ENCODE data around the gene SSBP3.

SSBP3 gene

GRCh38 chr1:54324251-54325140, 81.7 kb downstream of the SSBP3 start:
- no peak overlapping the region for H2AFZ ChIP-seq (ENCODE audit: low read depth, low read length)
- no peak overlapping the region for H3K23ac ChIP-seq (ENCODE audit: low read length in 2 of 2)
- H3K14ac ChIP-seq (ENCODE audit: low read length in 2 of 2), result no peak overlapping the region
- H2BK5ac ChIP-seq (ENCODE audit: low read depth, low read length, poor library complexity, severe bottlenecking), result no peak overlapping the region
- H4K8ac ChIP-seq (ENCODE audit: low read length), result no peak overlapping the region
- DNase-seq, result no peak
- H3K4me3 ChIP-seq (ENCODE audit: insufficient read depth in 1 of 2, low read depth in 1 of 2, low read length in 2 of 2), result peak overlapping the region in 1 of 2 experiments; percentile 44
- peaks cover 50% of the 10 kb centered on the region for H3K79me1 ChIP-seq (replicated peaks; ENCODE audit: low read length, poor library complexity, severe bottlenecking)
- WGBS, result 56% methylated on average over 19 of the region's 19 CpGs
- peaks cover 0 to 11% of the 10 kb centered on the region in 2 experiments for H3K36me3 ChIP-seq (ENCODE audit: control insufficient read depth in 1 of 2, insufficient read depth in 2 of 2, low read depth in 1 of 2, low read length in 2 of 2)
- no peak overlapping the region for H3K4me2 ChIP-seq (ENCODE audit: low read length, poor library complexity, severe bottlenecking)
- H2BK15ac ChIP-seq (ENCODE audit: low read depth, poor library complexity, severe bottlenecking), result peak overlapping the region; percentile 6
- peak overlapping the region; percentile 67 for H3K9ac ChIP-seq (ENCODE audit: low read length)
- peak overlapping the region; percentile 11 to 13 for H3K18ac ChIP-seq (ENCODE audit: low read depth in 1 of 2, low read length in 2 of 2)
- H2BK12ac ChIP-seq (ENCODE audit: low read length in 2 of 2), result peak overlapping the region; percentile 14 to 21
- H3K4me1 ChIP-seq (ENCODE audit: control insufficient read depth, insufficient read depth, low read depth, low read length), result peaks cover 16% of the 10 kb centered on the region
- H3K27ac ChIP-seq (ENCODE audit: low read length, poor library complexity, severe bottlenecking), result no peak overlapping the region
- peak overlapping the region; percentile 57 for H2BK120ac ChIP-seq (ENCODE audit: low read depth, low read length)
- H3K9me3 ChIP-seq (ENCODE audit: control insufficient read depth, low read length), result no peaks in the 10 kb centered on the region
- peak overlapping the region; percentile 61 for H4K91ac ChIP-seq (ENCODE audit: low read length)
- H3K27me3 ChIP-seq (ENCODE audit: control insufficient read depth in 1 of 2, insufficient read depth in 1 of 2, low read length in 2 of 2), result no peaks in the 10 kb centered on the region
- H3K4ac ChIP-seq (ENCODE audit: low read depth in 1 of 2, low read length in 2 of 2), result peak overlapping the region in 1 of 2 experiments; percentile 49
- H2AK5ac ChIP-seq (ENCODE audit: low read length, severe bottlenecking), result no peak overlapping the region

DNA sequence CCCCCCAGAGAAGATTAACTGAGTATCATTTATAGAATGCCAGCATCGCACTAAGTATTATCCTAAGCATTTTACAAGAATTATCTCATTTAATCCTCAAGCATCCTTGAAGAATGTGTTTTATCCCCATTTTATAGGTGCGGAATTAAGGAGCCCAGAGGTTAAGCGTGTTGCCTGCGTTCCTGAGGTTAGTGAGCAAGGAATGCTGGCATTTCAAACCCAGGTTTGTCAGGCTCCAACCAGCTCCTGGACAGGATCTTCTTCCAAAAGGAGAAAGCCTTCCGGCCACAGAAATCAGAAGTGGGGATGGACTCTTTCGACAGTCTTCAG, 82.3 kb downstream of the SSBP3 start:
- H4K8ac ChIP-seq (ENCODE audit: low read length), result no peak overlapping the region
- WGBS, result 95% methylated on average over 6 of the region's 6 CpGs
- no peak overlapping the region for H2AK5ac ChIP-seq (ENCODE audit: low read length, severe bottlenecking)
- no peak overlapping the region for H3K27ac ChIP-seq (ENCODE audit: low read length, poor library complexity, severe bottlenecking)
- H3K4me1 ChIP-seq (ENCODE audit: control insufficient read depth, insufficient read depth, low read depth, low read length), result peaks cover 16% of the 10 kb centered on the region
- H2BK5ac ChIP-seq (ENCODE audit: low read depth, low read length, poor library complexity, severe bottlenecking), result no peak overlapping the region
- DNase-seq, result no peak
- no peak overlapping the region for H3K14ac ChIP-seq (ENCODE audit: low read length in 2 of 2)
- H2BK12ac ChIP-seq (ENCODE audit: low read length in 2 of 2), result peak overlapping the region; percentile 4 to 14
- H2AFZ ChIP-seq (ENCODE audit: low read depth, low read length), result no peak overlapping the region
- peaks cover 53% of the 10 kb centered on the region for H3K79me1 ChIP-seq (replicated peaks; ENCODE audit: low read length, poor library complexity, severe bottlenecking)
- H3K4me3 ChIP-seq (ENCODE audit: insufficient read depth in 1 of 2, low read depth in 1 of 2, low read length in 2 of 2), result no peak overlapping the region
- H3K36me3 ChIP-seq (ENCODE audit: control insufficient read depth in 1 of 2, insufficient read depth in 2 of 2, low read depth in 1 of 2, low read length in 2 of 2), result peaks cover 0 to 11% of the 10 kb centered on the region in 2 experiments
- no peak overlapping the region for H3K23ac ChIP-seq (ENCODE audit: low read length in 2 of 2)
- H3K4ac ChIP-seq (ENCODE audit: low read depth in 1 of 2, low read length in 2 of 2), result peak overlapping the region in 1 of 2 experiments; percentile 0
- H3K9ac ChIP-seq (ENCODE audit: low read length), result peak overlapping the region; percentile 67
- no peaks in the 10 kb centered on the region for H3K27me3 ChIP-seq (ENCODE audit: control insufficient read depth in 1 of 2, insufficient read depth in 1 of 2, low read length in 2 of 2)
- no peak overlapping the region for H2BK15ac ChIP-seq (ENCODE audit: low read depth, poor library complexity, severe bottlenecking)
- no peak overlapping the region for H3K18ac ChIP-seq (ENCODE audit: low read depth in 1 of 2, low read length in 2 of 2)
- no peak overlapping the region for H3K4me2 ChIP-seq (ENCODE audit: low read length, poor library complexity, severe bottlenecking)
- no peaks in the 10 kb centered on the region for H3K9me3 ChIP-seq (ENCODE audit: control insufficient read depth, low read length)
- peak overlapping the region; percentile 11 for H2BK120ac ChIP-seq (ENCODE audit: low read depth, low read length)
- no peak overlapping the region for H4K91ac ChIP-seq (ENCODE audit: low read length)

GRCh38 chr1:54323324-54323739, 82.9 kb downstream of the SSBP3 start:
- Histone ChIP-seq H3K4me1 (ENCODE audit: control insufficient read depth, insufficient read depth, low read depth, low read length) (peaks cover 14% of the 10 kb centered on the region), H4K91ac (ENCODE audit: low read length) (no peak overlapping the region), H2AFZ (ENCODE audit: low read depth, low read length) (no peak overlapping the region), H3K23ac (ENCODE audit: low read length in 2 of 2) (peak overlapping the region in 1 of 2 experiments; percentile 66), H3K79me1 (replicated peaks; ENCODE audit: low read length, poor library complexity, severe bottlenecking) (peaks cover 54% of the 10 kb centered on the region), H3K18ac (ENCODE audit: low read depth in 1 of 2, low read length in 2 of 2) (peak overlapping the region in 1 of 2 experiments; percentile 69), H2BK5ac (ENCODE audit: low read depth, low read length, poor library complexity, severe bottlenecking) (no peak overlapping the region), H3K4me2 (ENCODE audit: low read length, poor library complexity, severe bottlenecking) (no peak overlapping the region), H3K14ac (ENCODE audit: low read length in 2 of 2) (peak overlapping the region in 1 of 2 experiments; percentile 91), H2BK120ac (ENCODE audit: low read depth, low read length) (no peak overlapping the region), H3K27me3 (ENCODE audit: control insufficient read depth in 1 of 2, insufficient read depth in 1 of 2, low read length in 2 of 2) (no peaks in the 10 kb centered on the region), H3K9me3 (ENCODE audit: control insufficient read depth, low read length) (no peaks in the 10 kb centered on the region), H4K8ac (ENCODE audit: low read length) (no peak overlapping the region), H3K4me3 (ENCODE audit: insufficient read depth in 1 of 2, low read depth in 1 of 2, low read length in 2 of 2) (no peak overlapping the region), H2BK15ac (ENCODE audit: low read depth, poor library complexity, severe bottlenecking) (no peak overlapping the region), H3K4ac (ENCODE audit: low read depth in 1 of 2, low read length in 2 of 2) (peak overlapping the region in 1 of 2 experiments; percentile 1), H2AK5ac (ENCODE audit: low read length, severe bottlenecking) (no peak overlapping the region), H3K9ac (ENCODE audit: low read length) (no peak overlapping the region), H3K36me3 (ENCODE audit: control insufficient read depth in 1 of 2, insufficient read depth in 2 of 2, low read depth in 1 of 2, low read length in 2 of 2) (peaks cover 0 to 10% of the 10 kb centered on the region in 2 experiments), H2BK12ac (ENCODE audit: low read length in 2 of 2) (peak overlapping the region in 1 of 2 experiments; percentile 47), H3K27ac (ENCODE audit: low read length, poor library complexity, severe bottlenecking) (no peak overlapping the region)
- DNase-seq, result no peak
- whole genome bisulfite sequencing, result 83% methylated on average over 6 of the region's 6 CpGs

DNA sequence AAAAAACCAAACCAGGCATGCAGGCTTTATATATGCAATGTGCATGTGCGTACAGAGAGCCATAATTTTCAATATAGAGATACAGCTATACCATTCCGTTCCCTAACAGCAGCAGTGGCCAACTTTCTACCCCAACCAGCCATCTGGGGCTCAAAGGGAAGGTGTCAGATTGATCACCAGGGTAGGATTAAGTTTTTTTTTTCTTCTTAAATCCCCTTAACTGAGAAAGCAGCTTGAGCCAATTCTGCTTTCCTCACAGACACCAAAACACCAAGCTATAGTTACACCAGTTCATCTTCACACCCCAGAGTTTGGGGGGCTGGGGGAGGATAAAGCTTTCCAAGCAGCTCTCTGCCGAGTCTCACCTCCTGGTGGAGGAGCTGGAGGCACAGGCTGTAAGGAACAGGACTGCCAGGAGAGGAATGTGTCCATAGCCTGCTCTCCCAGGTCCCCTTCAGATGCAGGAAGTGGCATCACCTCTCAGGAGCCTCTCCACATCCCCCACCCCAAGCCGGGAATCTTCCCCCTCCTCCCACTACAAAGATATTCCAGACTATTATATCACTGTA, 87.9 kb downstream of the SSBP3 start:
- no peak overlapping the region for H3K9ac ChIP-seq (ENCODE audit: low read length)
- no peak overlapping the region for H3K4me2 ChIP-seq (ENCODE audit: low read length, poor library complexity, severe bottlenecking)
- no peak overlapping the region for H2BK12ac ChIP-seq (ENCODE audit: low read length in 2 of 2)

More for the DNA sequence above, 87.9 kb downstream of the SSBP3 start:
- no peak overlapping the region for H2BK15ac ChIP-seq (ENCODE audit: low read depth, poor library complexity, severe bottlenecking)
- no peak for DNase-seq
- no peak overlapping the region for H2AFZ ChIP-seq (ENCODE audit: low read depth, low read length)
- no peak overlapping the region for H3K23ac ChIP-seq (ENCODE audit: low read length in 2 of 2)
- no peak overlapping the region for H3K4me3 ChIP-seq (ENCODE audit: insufficient read depth in 1 of 2, low read depth in 1 of 2, low read length in 2 of 2)
- H4K91ac ChIP-seq (ENCODE audit: low read length), result no peak overlapping the region
- peaks cover 51% of the 10 kb centered on the region for H3K79me1 ChIP-seq (replicated peaks; ENCODE audit: low read length, poor library complexity, severe bottlenecking)
- no peak overlapping the region for H2BK5ac ChIP-seq (ENCODE audit: low read depth, low read length, poor library complexity, severe bottlenecking)
- no peak overlapping the region for H2BK120ac ChIP-seq (ENCODE audit: low read depth, low read length)
- no peak overlapping the region for H3K4ac ChIP-seq (ENCODE audit: low read depth in 1 of 2, low read length in 2 of 2)
- H3K18ac ChIP-seq (ENCODE audit: low read depth in 1 of 2, low read length in 2 of 2), result no peak overlapping the region
- 97% methylated on average over 4 of the region's 4 CpGs for WGBS
- H3K14ac ChIP-seq (ENCODE audit: low read length in 2 of 2), result peak overlapping the region in 1 of 2 experiments; percentile 64
- peaks cover 3% of the 10 kb centered on the region for H3K4me1 ChIP-seq (ENCODE audit: control insufficient read depth, insufficient read depth, low read depth, low read length)
- H4K8ac ChIP-seq (ENCODE audit: low read length), result no peak overlapping the region
- no peak overlapping the region for H2AK5ac ChIP-seq (ENCODE audit: low read length, severe bottlenecking)
- H3K27me3 ChIP-seq (ENCODE audit: control insufficient read depth in 1 of 2, insufficient read depth in 1 of 2, low read length in 2 of 2), result no peaks in the 10 kb centered on the region
- no peak overlapping the region for H3K27ac ChIP-seq (ENCODE audit: low read length, poor library complexity, severe bottlenecking)
- peaks cover 0 to 5% of the 10 kb centered on the region in 2 experiments for H3K36me3 ChIP-seq (ENCODE audit: control insufficient read depth in 1 of 2, insufficient read depth in 2 of 2, low read depth in 1 of 2, low read length in 2 of 2)
- no peaks in the 10 kb centered on the region for H3K9me3 ChIP-seq (ENCODE audit: control insufficient read depth, low read length)

Data from mesenchymal stem cell (in vitro differentiated cells and primary cell).